Activated CD8-positive, alpha-beta memory T cell treated with anti-CD3 and anti-CD28 coated beads for 36 hours (primary cell): Measurements from ENCODE around the gene NSA2. TPM values are rescaled to one million over a fixed set of nuclear protein-coding genes. Genes with fewer than 3 reads are reported as not detected.
"Not testable (repeated sequence)": the region's sequence is repeated elsewhere in the genome, so short reads cannot be mapped to it uniquely, and the experiment has no call there.

Experiments used
- CTCF ChIA-PET: fragments of 350-600 bp; sonication (Branson Sonifier 250); formaldehyde crosslinking; loops from one replicate; lab custom pipeline; 2021; ENCODE audit warnings: antibody characterized with exemption; lab: Charles Lee
- POLR2A ChIA-PET: fragments of 350-600 bp; sonication (Branson Sonifier 250); formaldehyde crosslinking; loops from one replicate; lab custom pipeline; 2021; ENCODE audit warnings: antibody characterized with exemption; lab: Charles Lee
- total RNA-seq, 2 experiments: library from RNA; stranded (reverse); gene quantifications; one replicate each; pipeline ENCODE4 v1.2.3, GENCODE V29; 2021

NSA2 gene
- total RNA-seq = 100 to 1,000 TPM; 155 to 156 TPM

DNA sequence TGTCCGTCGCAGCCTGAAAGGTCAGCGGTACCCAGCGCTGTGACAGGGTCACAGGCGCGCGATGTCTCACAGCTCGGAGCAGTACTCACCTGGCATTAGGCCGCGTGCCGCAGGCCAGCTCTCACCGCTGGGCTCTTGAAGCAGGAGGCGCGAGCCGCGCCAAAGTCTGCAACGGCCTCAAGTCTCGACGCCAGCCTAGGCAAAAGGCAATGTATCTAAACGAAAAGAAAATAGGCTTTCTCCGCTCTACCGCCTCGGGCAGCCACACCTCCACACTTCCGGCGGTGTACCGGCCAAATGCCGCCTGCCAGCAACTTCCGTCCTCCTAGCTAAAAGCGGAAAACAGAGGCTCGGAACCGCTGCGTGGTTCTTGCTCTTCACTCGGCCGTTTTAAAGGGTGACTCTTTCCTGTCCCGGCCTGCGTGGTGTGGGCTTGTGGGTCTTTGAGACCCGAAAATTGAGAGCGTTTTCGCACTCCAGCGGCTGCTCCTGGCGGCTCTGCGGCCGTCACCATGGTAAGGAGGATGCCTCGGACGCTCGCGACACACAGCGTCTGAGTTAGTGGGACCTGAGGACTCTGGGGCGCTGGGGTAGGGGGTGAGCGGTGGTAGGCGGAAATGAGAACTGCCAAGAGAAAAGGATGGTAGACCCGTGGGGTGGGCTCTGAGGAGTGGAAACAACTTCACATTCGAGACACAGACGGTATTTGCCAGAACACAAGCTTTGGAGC is at the start of gene NSA2, which contains the start of gene GFM2:
Gene NSA2, plus strand, starts transcription at position 401 of the 730 bp plus-strand sequence. Its CDS starts 112 bp downstream, at position 513.
Gene GFM2, minus strand, starts transcription at position 269 of the 730 bp plus-strand sequence. CDS start 3,375 bp downstream, outside the sequence.
- POLR2A ChIA-PET = no interaction called here

DNA sequence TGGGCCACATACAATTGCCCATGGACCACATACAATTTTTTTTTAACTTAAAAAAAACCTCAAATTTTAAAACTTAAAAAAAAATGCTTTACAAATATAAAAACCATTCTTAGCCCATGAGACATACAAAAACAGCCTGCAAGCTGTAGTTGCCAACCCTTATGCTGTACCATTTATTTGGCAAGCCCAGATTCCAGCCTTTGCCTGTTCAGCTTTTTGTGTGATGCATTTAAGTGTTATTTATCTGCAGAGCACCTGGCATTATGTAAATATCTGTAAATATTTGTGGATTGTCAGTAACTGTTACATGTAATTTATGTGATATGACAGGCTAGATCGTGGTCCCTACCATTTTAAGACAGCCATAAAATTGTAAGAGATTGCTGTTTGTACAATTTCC is 49.5 kb upstream of the NSA2 start:
- ChIA-PET POLR2A (no interaction called here), CTCF (no interaction called here)

More for the DNA sequence above, at the start of gene NSA2, which contains the start of gene GFM2:
- CTCF ChIA-PET = interaction anchor here (1.2 to 1.3 kb wide), 3 partner anchors 20 to 286 kb away, joined by 3 to 5 read pairs (median 3); partner anchors contain the start of genes FAM169A and GCNT4

DNA sequence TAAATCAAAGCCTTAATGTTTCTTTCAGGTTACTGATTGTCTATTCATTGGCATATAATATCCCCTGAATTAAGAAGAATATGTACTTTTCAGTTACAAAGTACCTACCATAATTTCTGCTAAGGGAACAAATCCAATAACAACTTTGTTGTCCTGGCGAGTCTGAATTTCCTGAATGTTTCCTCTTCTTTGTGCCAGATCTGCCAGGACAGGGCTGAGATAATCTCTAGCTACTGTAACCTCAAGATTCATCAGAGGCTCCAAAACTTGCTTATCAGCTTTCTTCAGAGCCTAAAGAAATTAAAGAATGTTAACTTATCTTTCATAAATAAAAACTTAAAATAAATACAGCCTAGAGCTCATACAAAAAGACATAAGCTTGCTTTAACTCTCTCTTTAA is 44.8 kb upstream of the NSA2 start:
- ChIA-PET CTCF (interaction anchor here (1.0 kb wide), 1 partner anchor 41 kb away, joined by 3 read pairs; no protein-coding TSS in a partner anchor), POLR2A (no interaction called here)

DNA sequence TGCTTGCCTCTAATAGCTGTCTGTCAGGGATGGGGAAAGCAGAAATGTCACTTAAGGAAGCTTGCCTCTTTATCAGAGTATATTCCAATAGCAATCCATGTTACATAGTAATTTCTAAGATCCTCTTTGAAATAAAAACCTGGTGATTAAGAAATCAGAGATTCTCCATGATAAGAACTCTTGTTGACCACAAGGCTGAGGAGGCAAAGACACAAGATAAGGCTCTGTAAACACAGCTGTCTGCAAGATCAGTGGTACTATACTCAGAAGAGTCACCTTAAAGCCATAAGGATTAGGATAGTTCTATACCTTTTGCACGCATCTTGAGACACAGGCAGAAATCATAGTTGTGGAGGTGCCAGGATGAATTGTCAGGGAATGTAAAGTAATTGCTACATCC is 41.7 kb upstream of the NSA2 start:
- ChIA-PET CTCF (no interaction called here), POLR2A (no interaction called here)

DNA sequence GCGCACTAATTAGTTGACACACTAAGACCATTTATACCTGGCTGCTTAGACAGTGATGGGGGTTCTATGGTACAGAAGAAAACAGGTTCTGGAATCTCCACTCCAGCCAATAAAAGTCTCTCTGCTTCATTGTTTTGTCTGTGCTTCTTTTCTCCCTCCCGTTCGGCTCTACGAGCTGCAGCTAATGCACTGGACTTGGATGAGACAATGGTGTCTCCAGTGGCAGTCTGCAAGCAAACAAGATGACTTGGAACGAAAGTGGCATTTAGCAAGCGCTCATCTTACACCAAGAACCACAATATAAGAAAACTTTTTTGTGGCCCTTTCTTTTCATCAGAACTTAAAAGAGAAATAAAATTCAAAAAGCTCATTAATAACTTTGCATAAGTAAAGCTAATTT is 30.3 kb upstream of the NSA2 start:
- ChIA-PET CTCF (no interaction called here), POLR2A (no interaction called here)

DNA sequence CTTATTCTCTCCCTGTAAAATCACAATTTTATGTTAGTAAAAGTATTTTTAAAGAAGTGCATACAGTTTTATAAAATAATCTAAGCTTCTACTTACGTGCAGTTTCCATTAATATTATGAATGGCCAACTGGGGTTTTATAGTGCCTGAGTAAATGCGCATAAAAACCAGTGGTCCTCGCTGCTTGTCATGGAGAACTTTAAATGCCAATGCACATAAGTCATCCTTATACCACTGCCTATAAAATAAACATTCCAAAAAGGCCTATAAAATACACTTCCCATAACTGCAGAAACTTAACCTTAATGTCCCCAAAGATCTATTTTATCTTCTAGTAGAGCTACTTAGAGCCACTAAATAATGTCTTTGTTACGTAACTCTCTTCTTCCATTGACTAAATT is 28.6 kb upstream of the NSA2 start:
- ChIA-PET POLR2A (no interaction called here), CTCF (no interaction called here)

DNA sequence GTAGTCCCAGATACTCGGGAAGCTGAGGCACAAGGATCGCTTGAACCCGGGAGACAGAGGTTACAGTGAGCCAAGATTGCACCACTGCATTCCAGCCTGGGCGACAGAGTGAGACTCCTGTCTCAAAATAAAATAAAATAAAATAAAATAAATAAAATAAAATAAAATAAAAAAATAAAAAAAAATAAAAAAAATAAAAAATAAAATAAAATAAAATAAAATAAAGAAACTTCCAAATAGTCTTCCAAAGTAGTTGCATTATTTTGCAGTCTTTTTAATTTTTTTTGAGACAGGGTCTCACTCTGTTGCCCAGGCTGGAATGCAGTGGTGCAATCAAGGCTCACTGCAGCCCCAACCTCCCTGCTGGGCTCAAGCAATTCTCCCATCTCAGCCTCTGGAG is 18.3 kb upstream of the NSA2 start:
- POLR2A ChIA-PET = not testable (repeated sequence)

DNA sequence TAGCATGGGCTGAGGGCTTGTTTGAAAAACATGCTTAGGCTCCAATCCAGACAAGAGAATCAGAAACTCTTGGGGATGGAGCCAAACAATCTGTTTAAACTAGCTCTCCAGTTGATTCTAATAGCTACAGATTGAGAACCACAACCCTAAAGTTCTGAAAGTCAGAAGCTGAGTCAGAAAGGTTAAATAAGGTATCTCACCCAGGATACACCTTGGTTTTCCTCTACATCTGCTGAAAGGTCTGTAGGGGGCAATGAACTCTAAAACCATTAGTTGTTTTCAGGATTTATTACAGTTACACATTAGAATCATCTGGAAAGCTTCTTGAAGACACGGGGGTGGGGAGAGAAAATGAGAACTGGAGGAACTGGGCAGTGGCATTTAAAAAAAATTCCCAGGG is 5.8 kb upstream of the NSA2 start:
- POLR2A ChIA-PET = interaction anchor here (0.7 kb wide), 1 partner anchor 158 kb away, joined by 3 read pairs; no protein-coding TSS in a partner anchor

More for the DNA sequence above, 18.3 kb upstream of the NSA2 start:
- CTCF ChIA-PET = not testable (repeated sequence)

DNA sequence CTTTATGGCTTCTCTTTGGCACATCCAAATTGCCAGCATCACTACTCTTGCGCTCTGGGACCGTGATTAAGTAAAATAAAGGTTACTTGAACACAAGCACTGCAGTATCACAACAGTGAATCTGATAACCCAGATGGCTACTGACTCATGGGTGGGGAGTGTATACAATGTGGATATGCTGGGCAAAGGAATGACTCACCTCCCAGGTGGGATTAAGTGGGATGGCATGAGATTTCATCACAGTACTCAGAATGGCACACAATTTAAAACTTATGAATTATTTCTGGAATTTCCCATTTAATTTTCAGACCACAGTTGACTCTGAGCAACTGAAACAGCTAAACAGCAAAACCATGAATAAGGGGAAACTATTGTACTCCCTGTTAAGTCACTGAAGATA is 4.5 kb upstream of the NSA2 start:
- ChIA-PET POLR2A (no interaction called here), CTCF (interaction anchor here (1.0 kb wide), 1 partner anchor 287 kb away, joined by 3 read pairs; no protein-coding TSS in a partner anchor)

More for the DNA sequence above, 5.8 kb upstream of the NSA2 start:
- CTCF ChIA-PET = interaction anchor here (0.9 kb wide), 1 partner anchor 112 kb away, joined by 3 read pairs; no protein-coding TSS in a partner anchor

DNA sequence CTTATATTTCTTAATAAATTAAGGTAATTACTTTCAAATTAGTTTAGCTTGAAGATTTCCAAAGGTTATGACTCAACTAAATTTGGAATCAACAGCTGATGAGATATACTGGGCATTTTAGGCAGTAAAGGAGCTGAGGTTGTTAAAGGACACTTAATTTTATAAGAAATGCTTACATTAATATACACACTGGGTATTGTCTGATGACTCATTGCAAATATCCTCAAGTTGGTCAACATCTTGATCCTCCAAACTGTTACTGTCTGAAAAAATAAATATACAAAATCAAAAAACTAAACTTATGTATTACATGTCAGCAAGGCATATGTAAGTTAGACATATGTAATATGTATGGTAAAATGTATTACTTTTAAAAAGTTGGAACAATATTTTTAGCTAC is 3.5 kb upstream of the NSA2 start:
- ChIA-PET CTCF (interaction anchor here (0.8 to 1.0 kb wide), 2 partner anchors 41 to 473 kb away, joined by 3 read pairs; partner anchors contain the start of gene ANKRD31), POLR2A (no interaction called here)

DNA sequence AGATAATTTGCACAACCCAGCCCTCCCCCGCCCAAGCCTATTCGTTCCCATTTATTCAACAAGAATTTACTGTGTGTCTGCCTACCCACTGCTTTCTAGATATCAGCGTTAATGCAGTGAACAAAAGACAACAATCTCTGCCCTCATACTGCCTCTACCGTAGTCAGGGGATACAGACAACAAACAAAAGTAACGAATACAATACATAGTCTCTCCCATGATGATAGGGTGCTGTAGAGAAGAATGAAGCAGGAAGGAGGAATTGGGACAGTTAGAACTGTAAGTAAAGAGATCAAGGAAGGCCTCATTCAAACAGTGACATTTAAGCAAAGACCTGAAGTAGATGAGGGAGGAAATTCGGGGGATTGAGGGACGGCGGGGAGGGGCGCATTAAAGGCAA is 1.8 kb upstream of the NSA2 start:
- ChIA-PET CTCF (no interaction called here), POLR2A (no interaction called here)

DNA sequence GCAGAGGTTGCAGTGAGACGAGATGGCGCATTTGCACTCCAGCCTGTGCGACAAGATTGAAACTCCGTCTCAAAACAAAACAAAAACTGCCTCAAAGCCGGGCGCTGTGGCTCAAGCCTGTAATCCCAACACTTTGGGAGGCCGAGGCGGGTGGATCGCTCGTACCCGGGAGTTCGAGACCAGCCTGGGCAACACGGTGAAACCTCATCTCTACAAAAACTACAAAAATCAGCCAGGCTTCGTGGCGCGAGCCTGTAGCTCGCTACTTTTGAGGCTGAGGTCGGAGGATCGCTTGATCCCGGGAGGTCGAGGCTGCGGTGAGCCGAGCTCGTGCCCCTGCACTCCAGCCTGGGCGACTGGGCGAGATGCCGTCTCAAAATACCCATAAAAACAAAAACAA is 1.1 kb upstream of the NSA2 start:
- ChIA-PET POLR2A (no interaction called here), CTCF (interaction anchor here (1.2 to 1.3 kb wide), 2 partner anchors 19 to 100 kb away, joined by 3 to 5 read pairs; partner anchors contain the start of gene FAM169A)

DNA sequence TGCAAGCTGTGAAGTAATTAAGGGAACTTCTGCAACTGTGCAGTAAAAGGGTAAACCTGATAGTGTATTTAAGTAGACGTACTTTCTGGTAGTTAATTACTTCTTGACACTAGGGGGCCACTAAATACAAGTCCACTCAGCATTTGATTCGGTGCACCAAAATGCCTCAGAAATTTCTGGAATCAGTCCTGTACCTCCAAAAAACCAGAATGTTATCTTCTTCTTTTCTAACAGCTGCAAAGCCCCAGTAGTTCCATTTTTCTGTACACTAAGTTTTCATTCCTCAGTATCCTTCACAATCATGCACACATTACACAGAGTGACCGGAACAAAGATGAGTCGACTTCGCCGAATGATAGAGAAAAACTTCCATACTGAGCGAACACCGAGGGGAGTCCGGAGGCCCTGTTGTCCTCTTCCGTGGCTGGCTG is 616 bp upstream of the NSA2 start:
- POLR2A ChIA-PET = no interaction called here
- CTCF ChIA-PET = interaction anchor here (1.2 to 1.3 kb wide), 3 partner anchors 19 to 286 kb away, joined by 3 to 5 read pairs (median 3); partner anchors contain the start of genes FAM169A and GCNT4

DNA sequence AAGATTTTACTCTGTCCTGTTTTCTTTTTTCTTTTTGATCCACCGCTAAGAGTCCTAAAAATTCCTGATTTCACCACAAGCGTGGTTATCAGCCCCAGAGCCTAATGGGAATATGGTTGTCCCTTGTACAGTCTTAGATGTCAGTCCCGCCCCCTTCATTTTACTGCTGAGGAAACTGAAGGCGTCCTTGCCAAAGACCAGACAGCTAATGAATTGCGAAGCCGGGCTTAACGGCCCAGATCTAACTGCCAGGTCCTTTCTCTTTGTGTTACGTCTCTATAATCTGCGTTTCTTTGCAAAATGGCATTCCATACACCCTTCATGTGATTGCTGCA is 497 bp downstream of the NSA2 start:
- ChIA-PET CTCF (interaction anchor here (1.3 kb wide), 1 partner anchor 285 kb away, joined by 3 read pairs; the partner anchor contains the start of gene GCNT4), POLR2A (no interaction called here)

DNA sequence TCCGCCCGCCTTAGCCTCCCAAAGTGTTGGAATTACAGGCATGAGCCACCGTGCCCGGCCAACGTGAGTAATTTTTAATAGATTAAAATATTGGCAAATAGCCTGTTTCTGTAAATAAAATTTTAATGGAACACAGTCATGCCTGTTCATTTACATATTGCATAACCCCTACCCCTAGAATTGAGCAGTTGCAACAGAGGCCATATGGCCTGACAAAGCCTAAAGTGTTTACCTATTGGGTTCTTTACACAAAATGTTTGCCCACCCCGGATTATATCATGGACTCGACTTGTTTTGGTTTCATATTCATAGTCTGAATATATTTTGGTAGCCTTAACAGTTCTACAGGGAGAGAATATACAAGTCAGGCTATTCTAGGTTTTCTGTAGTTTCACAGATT is 5.3 kb downstream of the NSA2 start:
- POLR2A ChIA-PET = interaction anchor here (0.6 kb wide), 1 partner anchor 147 kb away, joined by 4 read pairs; no protein-coding TSS in a partner anchor
- CTCF ChIA-PET = interaction anchor here (0.6 kb wide), 1 partner anchor 474 kb away, joined by 3 read pairs; no protein-coding TSS in a partner anchor

DNA sequence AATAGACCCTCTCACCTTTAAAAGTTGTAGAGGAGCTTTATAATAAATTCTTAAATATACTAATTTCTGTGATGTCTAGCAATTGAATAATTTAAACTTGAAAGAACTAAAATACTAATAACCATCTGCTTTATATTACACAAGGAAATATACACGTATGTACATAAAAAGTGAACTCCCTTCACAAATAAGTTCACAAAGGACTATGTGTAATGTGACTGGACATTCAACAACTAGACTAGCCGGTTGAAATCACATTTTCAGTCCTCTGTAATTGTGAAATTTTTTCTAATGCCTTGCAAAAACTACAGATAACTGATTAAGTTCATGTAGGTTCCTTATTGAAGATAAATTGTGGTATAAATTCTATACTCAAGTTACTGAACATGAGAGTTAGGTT is 11.6 kb downstream of the NSA2 start:
- ChIA-PET CTCF (no interaction called here), POLR2A (no interaction called here)

DNA sequence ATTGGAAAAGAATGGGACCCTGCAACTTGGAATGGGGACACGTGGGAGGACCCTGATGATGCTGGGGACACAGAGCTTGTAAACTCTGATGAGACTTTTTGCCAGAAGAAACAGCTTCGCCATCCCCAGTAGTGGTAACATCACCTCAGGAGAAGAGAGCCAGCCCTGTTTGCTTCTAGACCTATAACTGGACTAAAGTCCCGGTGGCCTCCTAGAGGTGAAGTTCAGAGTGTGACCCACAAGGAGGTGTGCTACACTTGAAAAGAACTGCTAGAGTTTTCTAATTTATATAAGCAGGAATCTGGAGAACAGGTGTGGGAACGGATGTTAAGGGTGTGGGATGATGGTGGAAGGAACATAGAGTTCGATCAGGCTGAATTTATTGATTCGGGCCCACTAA is 19.8 kb downstream of the NSA2 start:
- ChIA-PET POLR2A (no interaction called here), CTCF (no interaction called here)

DNA sequence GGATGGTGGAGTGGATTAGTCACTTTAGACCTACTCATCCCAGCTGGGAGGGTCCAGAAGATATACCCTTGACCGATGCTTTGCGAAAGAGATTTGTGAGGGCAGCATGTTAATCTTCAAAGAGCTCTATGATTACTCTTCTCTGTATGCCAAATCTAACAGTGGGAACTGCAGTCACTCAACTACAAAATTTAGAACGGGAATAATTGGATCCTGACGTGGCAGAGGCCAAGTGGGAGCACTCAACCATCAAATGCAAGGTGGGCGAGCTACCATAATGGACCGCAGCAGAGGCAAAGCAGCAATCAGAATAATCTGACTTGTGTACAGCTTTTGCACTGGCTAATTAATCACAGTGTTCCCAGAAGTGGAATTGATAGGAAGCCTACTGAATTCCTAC is 20.4 kb downstream of the NSA2 start:
- CTCF ChIA-PET = no interaction called here

DNA sequence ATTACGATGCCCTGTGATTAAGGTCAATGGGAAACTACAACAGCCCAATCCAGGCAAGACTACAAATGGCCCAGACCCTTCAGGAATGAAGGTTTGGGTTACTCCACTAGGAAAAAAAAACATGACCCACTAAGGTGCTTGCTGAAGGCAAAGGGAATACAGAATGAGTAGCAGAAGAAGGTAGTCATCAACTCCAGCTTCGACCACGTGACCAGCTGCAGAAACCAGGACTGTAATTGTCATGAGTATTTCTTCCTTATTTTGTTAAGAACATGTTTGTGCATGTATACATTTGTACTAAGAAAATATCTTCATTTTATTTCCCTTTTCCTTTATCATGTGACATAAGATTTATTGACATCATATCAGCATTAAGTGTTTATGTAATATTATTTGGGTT is 24.6 kb downstream of the NSA2 start:
- CTCF ChIA-PET, POLR2A ChIA-PET: not testable (repeated sequence)

More for the DNA sequence above, 20.4 kb downstream of the NSA2 start:
- POLR2A ChIA-PET = no interaction called here
